Tibial nerve (tissue), 4 donors: Measurements from ENCODE around the gene C1QTNF12.

Experiments used
- CTCF ChIP-seq, 5 experiments: fragments of 200-600 bp in 3 of 5; fragments of 450-650 bp in 2 of 5; sonication (generic) in 3 of 5; IDR thresholded peaks; one replicate each; pipeline ENCODE4 v1.5.1; 2016 to 2019; ENCODE audit warnings: antibody characterized with exemption in 5 of 5, mild to moderate bottlenecking in 3 of 5, moderate library complexity in 2 of 5
- EP300 ChIP-seq, 2 donors: sonication (generic); formaldehyde crosslinking; IDR thresholded peaks; one replicate each; pipeline ENCODE4 v1.6.1; 2017; ENCODE audit warnings: antibody characterized with exemption in 2 of 2, mild to moderate bottlenecking in 1 of 2
- POLR2A ChIP-seq, 2 donors: fragments of 450-650 bp; IDR thresholded peaks; one replicate each; pipeline ENCODE4 v1.6.1; 2017; ENCODE audit warnings: antibody characterized with exemption in 2 of 2, mild to moderate bottlenecking in 2 of 2, moderate library complexity in 2 of 2

GRCh38 chr1:1221887-1222574 is 24.5 kb downstream of the C1QTNF12 start:
- TF ChIP-seq CTCF (IDR thresholded peaks at IDR 0.05) (no peak), POLR2A (IDR thresholded peaks at IDR 0.05) (no peak), EP300 (IDR thresholded peaks at IDR 0.05) (no peak)
